ENCODE data around the gene FLVCR2. TPM values are rescaled to one million over a fixed set of nuclear protein-coding genes. Genes with fewer than 3 reads are reported as not detected.
A peak's percentile ranks its signal among the peaks of the same experiment; 100 is the strongest.

The FLVCR2 gene
- total RNA-seq, 6 experiments from 2014 or later, result 0.27 to 3.1 (median 1.8) TPM

GRCh38 chr14:75558440-75558839 lies 20.0 kb upstream of the FLVCR2 start:
- Mint-ChIP-seq H3K9me3 (no peaks in the 10 kb centered on the region), H3K27me3 (ENCODE audit: insufficient read depth) (peaks cover 22% of the 10 kb centered on the region), H3K36me3 (ENCODE audit: low read depth) (no peaks in the 10 kb centered on the region), H3K4me3 (no peak overlapping the region), H3K4me1 (ENCODE audit: low read depth) (peaks cover 34% of the 10 kb centered on the region), H3K27ac (no peak overlapping the region)
- DNase-seq, result no peak
- no peak for TF ChIP-seq CTCF (IDR thresholded peaks at IDR 0.05)

- Mint-ChIP-seq H3K27me3 (ENCODE audit: insufficient read depth) (peaks cover 27% of the 10 kb centered on the region), H3K27ac (no peak overlapping the region), H3K9me3 (no peaks in the 10 kb centered on the region), H3K4me3 (no peak overlapping the region), H3K36me3 (ENCODE audit: low read depth) (no peaks in the 10 kb centered on the region), H3K4me1 (ENCODE audit: low read depth) (peaks cover 33% of the 10 kb centered on the region)
- no peak for DNase-seq
- TF ChIP-seq CTCF (IDR thresholded peaks at IDR 0.05), result no peak
These were observed 19.4 kb upstream of the FLVCR2 start for GRCh38 chr14:75559045-75559444.

- DNase-seq, result peak; percentile 6
- Mint-ChIP-seq H3K27ac (no peak overlapping the region), H3K4me1 (ENCODE audit: low read depth) (peaks cover 27% of the 10 kb centered on the region), H3K4me3 (no peak overlapping the region), H3K9me3 (no peaks in the 10 kb centered on the region), H3K27me3 (ENCODE audit: insufficient read depth) (peaks cover 29% of the 10 kb centered on the region), H3K36me3 (ENCODE audit: low read depth) (no peaks in the 10 kb centered on the region)
- no peak for TF ChIP-seq CTCF (IDR thresholded peaks at IDR 0.05)
These were observed 18.8 kb upstream of the FLVCR2 start for GRCh38 chr14:75559451-75560222.

GRCh38 chr14:75561013-75561432 lies 17.4 kb upstream of the FLVCR2 start:
- TF ChIP-seq CTCF (IDR thresholded peaks at IDR 0.05), result peak; percentile 92

GRCh38 chr14:75562089-75562488 lies 16.3 kb upstream of the FLVCR2 start:
- Mint-ChIP-seq H3K4me3 (no peak overlapping the region), H3K36me3 (ENCODE audit: low read depth) (no peaks in the 10 kb centered on the region), H3K27ac (no peak overlapping the region), H3K4me1 (ENCODE audit: low read depth) (peaks cover 31% of the 10 kb centered on the region), H3K9me3 (no peaks in the 10 kb centered on the region), H3K27me3 (ENCODE audit: insufficient read depth) (peaks cover 38% of the 10 kb centered on the region)
- DNase-seq, result no peak
- no peak for TF ChIP-seq CTCF (IDR thresholded peaks at IDR 0.05)

More at GRCh38 chr14:75561013-75561432, 17.4 kb upstream of the FLVCR2 start:
- Mint-ChIP-seq H3K27me3 (ENCODE audit: insufficient read depth) (peaks cover 31% of the 10 kb centered on the region), H3K27ac (no peak overlapping the region), H3K9me3 (no peaks in the 10 kb centered on the region), H3K36me3 (ENCODE audit: low read depth) (no peaks in the 10 kb centered on the region), H3K4me1 (ENCODE audit: low read depth) (peaks cover 24% of the 10 kb centered on the region), H3K4me3 (no peak overlapping the region)
- peak; percentile 48 for DNase-seq

All from HFFc6 (cell line).